Measurements from ENCODE around the gene TMEM132C.

- TF ChIP-seq CTCF (IDR thresholded peaks at IDR 0.05): no peak
- TF ChIP-seq POLR2A (IDR thresholded peaks at IDR 0.05): no peak
- TF ChIP-seq EP300 (IDR thresholded peaks at IDR 0.05): no peak
Observed at GRCh38 chr12:128519426-128519825, 252.5 kb downstream of the TMEM132C start.
